Fibroblast of skin of right quadriceps (primary cell): ENCODE results near the gene GPR63.

ENCODE experiments used
- DNase-seq: peaks from one replicate; pipeline ENCODE4 v3.0.0-alpha.2; 2013

The GPR63 gene

DNA sequence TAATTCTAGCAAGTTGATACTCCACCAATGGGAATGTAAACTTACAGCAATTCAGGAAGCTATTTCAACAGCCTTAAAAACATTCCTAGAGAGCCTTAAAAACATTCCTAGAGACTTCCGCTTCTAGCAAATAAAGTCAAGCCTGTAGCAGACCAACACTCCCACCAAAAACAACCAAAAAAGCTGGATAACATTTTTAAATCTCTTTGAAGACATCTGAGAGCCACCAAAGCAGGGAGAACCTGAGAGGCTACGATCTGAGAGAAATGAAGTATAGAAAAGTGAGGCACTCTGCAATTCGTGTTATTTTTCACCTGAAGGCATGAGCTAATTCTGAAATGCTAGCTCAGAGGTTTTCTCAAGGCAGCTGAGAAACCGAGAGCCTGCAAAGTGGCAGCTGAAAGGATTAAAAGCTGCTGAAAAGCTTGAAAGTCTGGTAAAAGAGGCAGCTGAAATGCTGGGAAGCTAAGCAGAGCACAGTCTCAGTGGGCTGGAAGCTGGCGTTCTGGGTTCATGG is 20.9 kb downstream of the GPR63 start:
- no peak for DNase-seq

DNA sequence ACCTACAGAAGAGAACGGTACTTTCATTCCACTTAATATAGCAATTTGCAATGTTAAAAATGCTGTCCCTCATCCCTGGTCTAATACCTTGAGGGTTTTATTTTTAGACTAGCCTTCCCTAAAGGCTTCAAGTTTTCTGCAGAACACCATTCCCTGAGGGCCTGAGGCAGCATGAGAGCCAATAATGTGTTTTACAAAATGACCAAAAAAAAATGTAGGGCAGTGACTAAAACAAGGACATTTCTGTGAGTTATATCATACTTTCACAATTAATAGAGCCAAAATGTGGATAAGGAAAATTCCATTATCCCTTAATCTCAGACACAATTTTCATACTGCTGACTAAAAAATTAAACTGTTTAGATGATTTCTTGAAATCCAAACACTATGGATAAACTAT is 22.7 kb downstream of the GPR63 start:
- DNase-seq: no peak

DNA sequence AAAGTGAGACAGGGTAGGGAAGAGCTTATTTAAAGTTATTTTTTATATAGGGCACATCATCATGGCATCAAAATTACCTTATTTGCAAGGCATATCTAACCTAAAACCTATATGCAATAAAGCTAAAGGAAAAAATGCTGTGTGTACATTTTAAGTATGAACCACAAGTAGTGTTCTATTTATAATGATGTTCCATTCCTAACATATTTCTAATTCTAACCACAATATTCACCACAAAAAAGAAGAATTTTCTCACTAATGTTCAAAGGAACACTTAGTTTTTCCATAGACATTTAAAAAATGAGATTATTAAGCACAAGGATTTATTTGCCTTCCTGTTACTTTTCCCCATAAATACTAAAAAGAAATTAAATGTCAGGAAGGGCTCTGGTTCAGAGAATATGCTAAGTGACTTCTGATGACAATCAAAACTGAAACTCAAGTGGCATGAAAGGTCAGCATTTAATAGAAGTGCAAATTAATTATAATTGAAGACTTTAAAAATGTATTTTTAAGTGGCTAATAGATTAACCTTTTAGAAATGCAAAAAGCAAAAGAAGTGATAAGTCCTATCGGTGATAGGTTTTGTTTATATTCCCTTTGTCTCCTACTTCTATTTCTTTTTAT is 25.1 kb downstream of the GPR63 start:
- DNase-seq: peak; percentile 52

DNA sequence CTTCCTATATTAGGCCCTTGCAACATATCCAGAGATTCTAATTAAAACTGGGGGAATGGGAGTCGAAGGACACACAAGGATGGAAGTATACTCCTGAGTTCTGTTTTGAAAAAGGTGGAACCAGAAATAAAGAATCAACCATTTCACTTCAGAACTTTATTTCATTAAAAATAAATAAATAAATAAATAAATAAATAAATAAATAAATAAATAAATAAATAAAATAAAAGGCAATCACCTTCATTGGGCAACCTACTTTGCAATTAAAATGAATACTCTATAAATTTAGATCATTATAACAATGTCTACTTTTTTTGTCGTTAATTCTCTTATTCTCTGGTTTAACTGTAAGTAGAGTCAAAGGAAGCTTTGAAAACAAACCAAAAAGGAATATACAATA is 25.6 kb downstream of the GPR63 start:
- no peak for DNase-seq

DNA sequence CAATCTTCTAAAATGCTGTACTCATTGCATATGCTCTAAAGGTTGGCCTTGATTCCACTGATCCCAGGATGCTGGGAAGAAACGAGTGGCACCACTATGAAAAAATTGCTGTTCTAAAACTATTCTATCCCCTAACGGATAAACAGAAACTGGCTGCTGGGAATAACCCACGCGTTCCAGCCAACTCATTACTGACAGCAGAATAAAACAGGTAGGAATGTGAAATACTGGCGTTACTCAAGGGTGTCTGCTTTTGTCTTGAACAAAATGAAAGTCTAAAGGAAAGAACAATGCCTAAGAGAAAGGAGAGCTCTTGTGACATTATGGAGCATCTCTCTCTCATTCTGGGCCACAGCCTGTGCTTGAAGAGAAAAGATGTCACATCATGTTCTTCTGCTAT is 26.1 kb downstream of the GPR63 start:
- no peak for DNase-seq

DNA sequence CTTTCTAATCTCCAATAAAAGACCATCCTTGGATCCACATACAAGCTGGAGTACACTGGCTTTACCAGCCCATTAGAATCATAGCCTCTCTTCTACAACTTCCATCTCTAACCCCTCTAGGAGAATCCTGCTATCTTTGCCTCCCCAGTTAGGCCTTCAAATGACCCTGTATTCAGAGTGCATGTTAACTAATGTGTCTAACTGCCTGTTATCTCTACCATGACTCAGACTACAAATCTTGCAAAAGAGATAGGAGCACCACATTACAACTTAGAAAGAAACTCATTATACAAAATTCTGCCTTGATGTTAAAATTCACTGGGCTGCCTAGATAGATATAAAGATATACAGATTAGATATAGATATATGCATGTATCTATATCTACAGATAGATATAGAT is 28.2 kb downstream of the GPR63 start:
- peak; percentile 9 for DNase-seq

DNA sequence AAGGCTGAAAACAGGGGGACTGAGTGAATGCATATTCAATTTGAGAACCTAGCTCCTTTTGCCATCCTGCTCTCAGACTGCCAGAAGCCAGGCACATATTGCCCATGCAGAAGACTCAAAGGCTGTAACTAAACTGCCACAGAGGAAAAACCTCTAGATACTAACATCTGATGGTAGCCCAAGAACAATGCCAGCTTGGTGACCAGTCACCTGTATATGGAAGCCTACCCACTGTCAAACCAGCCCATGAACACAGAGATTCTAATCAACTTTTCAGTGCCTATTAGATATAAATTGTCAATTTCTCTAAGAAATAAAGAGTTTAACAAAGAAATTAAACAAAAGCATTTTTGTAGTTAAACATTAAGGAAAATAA is 34.2 kb downstream of the GPR63 start:
- no peak for DNase-seq

DNA sequence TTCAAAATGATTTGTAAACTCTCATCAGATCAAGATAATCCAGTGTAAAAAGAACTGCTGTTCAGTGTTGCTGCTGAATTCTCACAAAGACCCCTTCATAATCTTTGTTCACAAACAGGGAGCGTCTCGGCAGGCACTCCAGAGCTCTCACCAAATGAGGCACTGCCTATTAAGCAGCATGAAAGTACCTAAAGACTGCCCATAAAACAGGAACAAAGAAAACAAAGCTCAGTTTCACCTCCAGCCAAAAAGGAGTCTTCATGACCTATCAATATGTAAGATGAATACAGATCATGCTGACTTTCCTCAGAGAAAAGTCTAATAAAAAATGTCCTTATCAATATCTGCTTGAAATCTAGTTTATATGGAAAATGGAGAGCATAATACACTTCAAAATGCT is 41.8 kb downstream of the GPR63 start:
- no peak for DNase-seq

DNA sequence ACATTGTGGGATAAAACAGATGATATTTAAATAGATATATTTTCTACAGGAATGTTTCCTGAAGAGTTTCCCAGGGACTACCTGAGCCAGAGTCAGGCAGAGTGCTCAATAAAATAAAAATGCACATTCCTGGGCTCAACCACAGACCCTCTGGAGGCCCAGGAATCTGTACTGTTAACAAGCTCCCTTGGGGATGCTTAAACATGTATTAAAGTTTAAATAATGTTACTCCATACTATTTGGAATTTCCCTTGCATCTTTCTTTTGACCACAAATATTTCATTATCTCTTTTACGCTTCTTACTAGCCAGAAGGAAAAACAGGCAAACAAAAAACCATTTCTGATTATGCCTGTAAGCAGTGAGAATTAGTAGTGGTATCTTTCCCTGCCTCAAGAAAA is 42.3 kb downstream of the GPR63 start:
- DNase-seq: peak; percentile 78

DNA sequence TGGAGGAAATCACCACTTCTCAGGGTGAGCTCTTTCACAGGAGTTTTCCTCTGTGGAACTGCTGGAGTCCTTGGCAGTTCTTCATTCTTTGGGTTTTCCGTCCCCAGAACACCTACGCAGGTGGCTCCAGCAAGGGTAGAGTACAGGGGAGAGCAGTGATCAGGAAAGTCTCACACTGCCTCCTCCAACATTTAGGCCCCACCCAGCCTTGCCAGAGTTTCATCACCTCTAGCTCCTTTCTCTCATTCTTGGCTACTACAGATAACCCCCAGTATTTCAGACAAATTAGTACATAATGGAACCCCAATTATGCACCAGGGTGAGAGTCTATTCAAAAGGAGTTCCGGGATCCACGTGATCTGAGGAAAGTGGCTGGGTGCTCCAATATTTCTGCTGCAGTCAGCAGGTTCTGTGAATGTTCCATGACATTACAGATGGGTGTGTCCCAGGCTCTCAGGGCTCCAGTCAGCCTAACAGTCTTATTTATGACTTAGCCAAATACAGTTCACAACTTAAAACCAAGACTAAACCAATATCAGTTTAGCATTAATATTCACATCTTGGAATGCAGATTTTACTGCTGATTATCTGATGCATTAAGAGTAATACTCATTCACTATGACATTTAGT is 44.6 kb downstream of the GPR63 start:
- no peak for DNase-seq

DNA sequence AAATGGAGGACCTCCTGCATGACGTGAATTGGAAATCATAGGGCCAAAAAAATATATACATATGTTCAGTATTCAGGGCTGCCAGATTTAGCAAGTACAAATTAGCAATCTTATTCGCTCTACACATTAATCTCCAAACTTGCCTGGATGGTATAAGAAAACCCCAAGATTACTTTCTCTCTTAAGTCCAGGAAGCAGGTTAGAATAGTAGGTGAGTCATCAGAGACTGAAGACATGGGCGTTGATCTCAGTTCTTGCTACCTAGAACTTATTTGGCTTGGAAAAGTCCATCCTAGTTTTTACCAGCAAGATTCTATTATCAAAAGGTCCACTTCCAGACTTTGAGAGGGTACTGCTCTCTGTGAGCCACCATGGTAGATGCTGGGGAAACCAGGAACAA is 47.4 kb downstream of the GPR63 start:
- DNase-seq: no peak

DNA sequence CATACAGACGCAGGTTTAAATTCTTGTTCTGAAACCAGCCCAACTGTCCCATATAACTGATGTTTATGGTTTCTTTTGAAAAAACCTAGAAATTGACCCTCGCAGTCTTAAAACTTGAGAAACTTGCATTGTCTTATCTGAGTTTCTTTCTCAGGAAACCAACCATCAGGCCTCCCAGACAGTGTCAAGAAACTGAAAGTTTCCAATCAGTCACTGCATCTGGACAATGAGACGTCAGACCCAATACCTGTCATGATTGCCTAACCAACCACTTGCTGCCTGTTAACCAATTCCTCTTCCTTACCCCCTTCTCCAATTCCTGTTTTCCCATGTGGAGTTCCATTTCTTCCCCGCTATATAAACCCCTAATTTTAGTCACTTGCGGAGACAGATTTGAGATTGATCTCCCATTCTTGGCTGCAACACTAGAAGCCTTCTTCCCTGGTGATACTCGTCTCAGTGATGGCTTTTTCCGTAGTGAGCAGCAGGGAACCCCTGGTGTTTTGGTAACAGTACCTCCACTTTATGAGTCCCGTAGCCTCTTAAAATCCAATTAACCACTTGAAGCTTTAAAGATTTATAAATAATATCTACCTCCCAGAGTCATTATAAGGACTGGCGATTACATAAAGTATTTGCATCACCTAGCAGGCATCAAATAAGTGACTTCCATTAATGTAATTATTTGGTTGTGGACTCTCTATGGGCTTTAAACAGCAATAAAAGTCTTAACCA is 49.3 kb downstream of the GPR63 start:
- DNase-seq: no peak

DNA sequence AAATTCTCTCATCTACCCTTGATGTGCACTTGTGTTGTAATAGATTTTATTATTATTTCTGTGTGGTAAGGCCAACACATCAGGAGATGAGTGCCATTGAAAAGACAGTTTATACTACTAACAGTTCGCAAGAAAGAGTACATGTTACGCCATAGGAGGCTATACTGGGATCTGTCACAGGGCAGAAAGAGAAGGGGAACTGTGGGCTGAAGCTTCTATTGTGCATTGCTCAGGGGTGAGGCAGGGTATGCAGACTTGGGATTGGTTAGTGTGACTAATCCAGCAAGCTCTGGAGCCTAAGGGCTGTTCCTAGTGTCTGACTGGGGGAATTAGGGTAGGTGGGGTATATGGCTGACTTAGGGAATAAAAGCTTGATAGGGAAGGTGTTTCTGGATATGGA is 50.9 kb downstream of the GPR63 start:
- DNase-seq: no peak

DNA sequence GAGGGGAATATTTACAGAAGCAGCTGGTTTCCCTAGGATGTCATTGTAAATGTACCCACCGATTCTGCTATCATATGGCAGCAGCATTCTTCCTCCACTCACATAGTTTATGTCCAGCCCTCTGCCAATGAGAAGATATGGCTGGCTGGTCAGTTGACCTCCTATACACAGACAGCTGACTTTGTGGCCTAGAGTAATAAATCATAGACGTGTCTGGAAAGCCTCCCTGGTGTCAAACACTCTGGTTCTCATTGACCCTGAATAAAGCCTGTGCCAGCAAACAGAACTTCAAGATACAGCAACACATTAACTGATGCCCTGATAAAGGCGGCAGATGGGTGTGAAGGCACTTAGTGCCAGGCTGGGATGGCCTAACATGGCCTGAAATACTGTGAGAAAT is 52.6 kb downstream of the GPR63 start:
- DNase-seq: no peak

DNA sequence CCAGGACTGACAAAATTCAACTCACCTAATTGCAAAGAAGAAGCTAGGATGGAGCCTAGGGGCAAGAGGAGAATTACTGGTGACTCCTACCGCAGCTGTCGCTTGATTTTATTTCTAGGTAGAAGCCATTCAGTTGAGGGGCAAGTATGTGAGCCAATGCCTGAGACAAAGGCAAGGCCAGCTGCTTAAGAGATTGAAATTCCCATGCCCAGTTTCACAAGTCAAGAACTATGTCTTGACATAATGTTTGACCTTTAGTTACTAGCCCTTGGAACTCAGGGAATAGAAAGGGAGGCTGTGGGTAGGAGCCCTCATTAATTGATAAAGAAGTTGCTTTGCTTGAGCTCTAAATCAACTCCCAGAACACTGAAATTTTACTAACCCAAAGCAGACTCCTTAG is 54.0 kb downstream of the GPR63 start:
- DNase-seq: no peak

DNA sequence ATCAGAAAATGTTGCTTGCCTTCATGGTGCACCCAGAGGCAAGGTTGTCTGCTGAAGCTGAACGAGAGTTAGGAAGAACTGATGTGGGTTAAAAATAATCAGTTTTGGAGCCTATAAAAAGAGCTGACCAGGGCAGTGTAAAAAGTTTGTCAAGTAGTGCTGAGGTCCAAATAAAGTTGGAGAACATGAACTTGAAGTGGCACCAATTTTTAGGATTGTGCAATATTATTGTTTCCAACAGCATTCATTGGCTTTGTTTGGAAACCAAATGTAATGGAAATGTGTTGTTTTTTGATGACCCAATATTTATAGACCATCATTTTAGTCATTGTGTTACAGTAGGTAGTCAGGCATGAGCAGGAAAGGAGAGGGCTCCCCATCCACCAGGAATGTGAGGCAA is 55.7 kb downstream of the GPR63 start:
- no peak for DNase-seq

DNA sequence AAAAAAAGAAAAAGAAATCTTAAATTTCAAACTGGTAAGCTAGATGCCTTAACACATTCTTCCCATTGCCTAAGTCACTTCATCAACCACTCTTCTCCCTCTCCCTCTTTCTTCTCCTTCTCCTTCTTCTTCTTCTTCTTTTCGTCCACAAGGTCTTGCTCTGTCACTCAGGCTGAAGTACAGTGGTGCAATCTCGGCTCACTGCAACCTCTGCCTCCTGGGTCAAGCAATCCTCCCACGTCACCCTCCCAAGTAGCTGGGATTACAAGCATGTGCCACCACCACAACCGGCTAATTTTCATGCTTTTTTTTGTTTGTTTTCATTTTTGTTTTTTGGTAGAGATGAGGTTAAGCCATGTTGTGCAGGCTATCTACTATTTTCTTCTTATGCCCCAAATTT is 60.2 kb downstream of the GPR63 start:
- no peak for DNase-seq

DNA sequence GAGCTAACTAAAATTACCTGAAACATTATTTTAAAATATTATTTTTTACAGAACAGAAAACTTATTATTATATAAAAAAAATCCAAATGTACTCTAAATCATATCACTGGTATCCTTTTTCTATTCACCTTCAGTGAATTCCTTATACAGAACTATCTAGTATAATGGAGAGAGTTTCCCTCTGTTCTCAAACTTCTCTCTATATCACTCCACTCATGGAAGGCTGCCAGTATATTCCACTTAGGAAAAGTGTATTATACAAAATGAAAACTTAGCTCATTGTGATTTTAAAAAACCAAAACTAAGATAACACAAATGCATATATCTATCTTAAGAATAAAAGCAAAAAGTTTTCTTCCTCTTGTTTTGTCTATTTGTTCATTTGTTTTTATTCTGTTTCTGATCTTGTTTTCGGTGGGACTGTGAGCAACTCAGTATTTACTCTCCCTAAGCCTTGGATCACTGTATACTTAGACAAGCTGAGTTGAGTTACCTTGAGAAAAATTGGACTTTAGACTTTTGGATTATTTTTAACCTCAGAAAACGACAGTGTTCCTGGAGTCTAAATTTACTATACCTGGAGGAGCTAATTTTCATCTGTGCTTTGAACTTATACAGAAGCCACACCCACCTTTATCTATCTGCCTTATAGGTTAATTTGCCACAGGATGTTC is 61.4 kb downstream of the GPR63 start:
- no peak for DNase-seq

DNA sequence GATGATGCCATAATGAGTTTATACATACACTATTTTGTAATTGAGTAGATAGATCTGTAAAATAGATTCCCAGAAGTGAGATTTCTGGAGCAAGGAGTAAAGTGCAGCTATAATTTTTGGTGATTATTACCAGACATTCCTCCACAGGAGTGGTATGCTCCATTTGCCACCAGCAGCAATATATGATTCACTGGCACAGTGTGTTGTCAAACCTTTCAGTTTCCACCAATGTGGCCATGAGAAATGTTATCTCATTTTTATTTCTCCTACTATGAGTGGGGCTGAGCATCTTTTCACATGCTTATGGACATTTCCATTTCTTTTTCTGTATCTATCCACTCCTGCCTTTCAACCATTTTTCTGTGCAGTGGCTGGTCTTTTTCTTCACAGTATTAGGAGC is 70.5 kb downstream of the GPR63 start:
- DNase-seq: no peak

DNA sequence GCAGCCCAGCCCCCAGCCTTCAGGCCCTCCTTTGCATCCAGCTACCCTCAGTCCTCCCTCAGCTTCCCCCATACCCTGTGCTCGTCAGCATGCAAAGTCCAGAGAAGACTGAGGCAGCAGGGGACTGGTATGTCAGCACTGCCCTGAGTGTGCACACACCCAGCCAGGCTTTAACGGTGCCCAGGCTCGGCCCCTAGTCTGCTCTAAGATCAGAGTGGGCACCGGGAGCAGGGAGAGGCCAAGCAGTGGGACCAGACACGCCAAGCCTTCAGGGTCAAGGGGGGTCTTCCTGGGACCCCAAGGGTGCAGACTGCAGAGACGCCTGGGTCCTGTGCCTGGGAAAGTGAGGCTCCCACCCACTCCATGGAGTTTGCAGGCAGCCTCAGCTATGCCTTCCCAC is 74.7 kb downstream of the GPR63 start:
- DNase-seq: no peak

DNA sequence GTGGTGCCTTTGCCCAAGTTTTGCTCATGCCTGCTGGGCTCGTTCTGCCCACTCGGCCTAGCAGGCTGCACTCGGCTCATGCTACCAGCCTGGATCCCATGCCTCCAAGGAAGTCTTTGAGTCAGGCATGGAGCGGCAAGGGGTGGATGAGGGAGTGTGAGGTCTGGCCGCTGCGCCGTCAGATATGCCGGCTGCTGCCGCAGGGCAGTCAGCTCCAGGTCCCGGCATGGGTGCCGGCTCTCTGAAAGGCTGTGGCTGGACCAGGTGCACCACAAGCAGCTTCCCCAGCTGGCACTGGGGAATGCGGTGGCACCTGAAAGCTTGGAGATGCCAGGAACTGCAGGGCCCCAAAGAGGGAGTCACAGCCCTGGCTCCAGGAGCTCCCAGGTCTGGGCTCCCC is 75.5 kb downstream of the GPR63 start:
- DNase-seq: no peak

DNA sequence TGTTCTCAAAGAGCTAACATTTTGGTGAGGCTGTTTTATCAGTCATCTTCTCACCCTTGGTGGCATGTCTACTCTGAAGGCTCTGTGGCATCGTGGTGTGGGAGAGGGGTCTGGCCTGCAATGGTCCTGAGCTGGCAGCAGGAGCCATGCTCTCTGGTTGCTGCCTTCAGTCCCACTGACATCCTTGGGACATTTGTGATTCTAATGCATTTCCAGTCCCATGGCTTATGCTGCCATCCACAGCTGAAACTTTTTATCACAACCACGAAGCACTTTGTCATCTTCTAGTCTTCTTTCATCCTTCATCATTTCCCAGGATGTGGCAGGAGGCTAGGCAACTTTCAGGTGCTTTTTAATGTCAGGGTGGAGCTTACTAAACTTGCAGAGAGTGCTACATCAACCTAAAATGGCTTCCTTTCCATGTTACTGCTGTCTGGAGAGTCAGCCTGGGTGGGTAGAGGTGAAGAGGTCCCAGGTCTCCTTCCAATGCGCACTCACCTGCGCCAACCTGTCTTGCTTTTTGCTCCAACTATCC is 77.1 kb downstream of the GPR63 start:
- no peak for DNase-seq

DNA sequence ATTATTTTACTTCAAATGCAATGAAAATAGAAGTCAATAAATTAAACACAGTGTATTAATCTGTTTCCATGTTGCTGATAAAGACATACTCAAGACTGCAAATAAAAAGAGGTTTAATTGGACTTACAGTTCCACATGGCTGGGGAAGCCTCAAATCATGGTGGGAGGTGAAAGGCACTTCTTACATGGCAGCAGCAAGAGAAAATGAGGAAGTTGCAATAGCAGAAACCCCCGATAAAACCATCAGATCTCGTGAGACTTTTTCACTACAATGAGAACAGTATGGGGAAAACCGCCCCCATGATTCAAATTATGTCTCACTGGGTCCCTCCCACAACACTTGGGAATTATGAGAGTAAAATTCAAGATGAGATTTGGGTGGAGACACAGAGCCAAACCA is 82.2 kb downstream of the GPR63 start:
- DNase-seq: no peak

DNA sequence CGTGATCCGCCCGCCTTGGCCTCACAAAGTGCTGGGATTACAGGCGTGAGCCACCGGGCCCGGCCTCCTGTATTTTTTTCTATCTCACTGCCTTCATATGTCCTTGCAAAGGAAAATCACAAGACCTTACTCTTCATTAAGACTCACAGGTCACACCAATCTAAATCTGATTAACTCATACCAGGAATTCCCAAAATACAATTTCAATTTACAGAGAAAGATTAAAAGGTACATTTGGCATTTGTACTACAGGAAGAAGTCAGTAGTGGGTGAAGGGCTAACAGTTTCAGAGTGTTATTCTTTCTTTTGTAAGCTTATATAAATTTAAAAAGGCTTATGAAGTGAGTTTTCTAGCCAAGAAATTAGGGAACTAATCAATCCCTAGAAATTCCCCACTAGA is 87.4 kb downstream of the GPR63 start:
- no peak for DNase-seq
